HepG2 (cell line): Measurements from ENCODE around the gene SBK3. TPM values are rescaled to one million over a fixed set of nuclear protein-coding genes. Genes with fewer than 3 reads are reported as not detected.

Experiments
- HDAC2 ChIP-seq: sonication (generic); formaldehyde crosslinking; IDR thresholded peaks from 2 replicates; pipeline ENCODE4 v1.4.0; 2020; ENCODE audit warnings: missing genetic modification reagents
- PHF20 ChIP-seq: sonication (generic); formaldehyde crosslinking; IDR thresholded peaks from 2 replicates; pipeline ENCODE4 v1.5.0; 2020; ENCODE audit warnings: mild to moderate bottlenecking, missing genetic modification reagents
- YY1 ChIP-seq: IDR thresholded peaks from 2 replicates; pipeline ENCODE4 v1.6.1; 2011; ENCODE audit warnings: low read length, low read depth, moderate library complexity, mild to moderate bottlenecking; ENCODE audit not compliant: insufficient read depth, insufficient replicate concordance
- ZFP36L2 ChIP-seq: sonication (generic); formaldehyde crosslinking; IDR thresholded peaks from 2 replicates; pipeline ENCODE4 v1.4.0; 2020; ENCODE audit warnings: missing genetic modification reagents
- ZKSCAN8 ChIP-seq: IDR thresholded peaks from 2 replicates; pipeline ENCODE4 v1.6.1; 2016; ENCODE audit warnings: borderline replicate concordance, missing genetic modification reagents, missing compliant biosample characterization
- ZNF17 ChIP-seq: sonication (generic); formaldehyde crosslinking; IDR thresholded peaks from 2 replicates; pipeline ENCODE4 v1.5.0; 2020; ENCODE audit warnings: mild to moderate bottlenecking, missing genetic modification reagents
- ZNF333 ChIP-seq: sonication (generic); formaldehyde crosslinking; IDR thresholded peaks from 2 replicates; pipeline ENCODE4 v1.4.0; 2020; ENCODE audit warnings: mild to moderate bottlenecking, missing genetic modification reagents, borderline replicate concordance
- ZNF350 ChIP-seq: sonication (generic); formaldehyde crosslinking; IDR thresholded peaks from 2 replicates; pipeline ENCODE4 v1.4.0; 2020; ENCODE audit warnings: mild to moderate bottlenecking, low read depth, missing genetic modification reagents, borderline replicate concordance
- ZNF670 ChIP-seq: sonication (generic); formaldehyde crosslinking; IDR thresholded peaks from 2 replicates; pipeline ENCODE4 v1.8.0; 2022; ENCODE audit warnings: mild to moderate bottlenecking, missing genetic modification reagents, borderline replicate concordance
- ZNF781 ChIP-seq: sonication (generic); formaldehyde crosslinking; IDR thresholded peaks from 2 replicates; pipeline ENCODE4 v1.5.1; 2020; ENCODE audit warnings: borderline replicate concordance, mild to moderate bottlenecking, missing genetic modification reagents; ENCODE audit errors: not compliant biosample characterization
- polyA plus RNA-seq, 8 experiments: library from polyadenylated mRNA; depleted of rRNA in 3 of 8; stranded (reverse) in 7 of 8; unstranded in 1 of 8; fragments of >200 nt; fragmentation: Illumina TruSeq in 4 of 8; extraction: Trizol in 4 of 8; gene quantifications; 2 replicates each; pipeline versions ENCODE4 v1.2.1 to v1.2.3, GENCODE V29; 2011 to 2016; ENCODE audit warnings: low read depth in 4 of 8, missing spikeins in 1 of 8, mixed read lengths in 1 of 8; ENCODE audit not compliant: insufficient read depth in 1 of 8
- total RNA-seq, 5 experiments: library from RNA; depleted of rRNA; stranded (reverse); fragments of >200 nt; fragmentation: Illumina TruSeq; extraction: Trizol; gene quantifications; 2 replicates each; pipeline ENCODE4 v1.2.3, GENCODE V29; 2016; ENCODE audit warnings: low read depth in 1 of 5
- TF ChIP-seq, protein P1 (sequence below): sonication (generic); formaldehyde crosslinking; IDR thresholded peaks from 2 replicates; pipeline ENCODE4 v1.5.0; 2020; ENCODE audit warnings: mild to moderate bottlenecking, missing genetic modification reagents
- TF ChIP-seq, protein P2 (sequence below): IDR thresholded peaks from 2 replicates; pipeline ENCODE4 v1.6.1; 2016
- TF ChIP-seq, protein P3 (sequence below): sonication (generic); formaldehyde crosslinking; IDR thresholded peaks from 2 replicates; pipeline ENCODE4 v1.4.0; 2020; ENCODE audit warnings: missing genetic modification reagents
- TF ChIP-seq, protein P4 (sequence below): sonication (generic); formaldehyde crosslinking; IDR thresholded peaks from 2 replicates; pipeline ENCODE4 v1.8.1; 2023; ENCODE audit warnings: mild to moderate bottlenecking, inconsistent platforms, moderate library complexity, missing genetic modification reagents, borderline replicate concordance
- TF ChIP-seq, protein P5 (sequence below): sonication (generic); formaldehyde crosslinking; IDR thresholded peaks from 2 replicates; pipeline ENCODE4 v1.4.0; 2020; ENCODE audit warnings: mild to moderate bottlenecking, missing genetic modification reagents

SBK3 gene
- total and polyA plus RNA-seq, 2 of the 13 experiments (the other 11 are each of a cell fraction or from before 2014, with no cell fraction given) = 0.66 to 0.77 TPM

DNA sequence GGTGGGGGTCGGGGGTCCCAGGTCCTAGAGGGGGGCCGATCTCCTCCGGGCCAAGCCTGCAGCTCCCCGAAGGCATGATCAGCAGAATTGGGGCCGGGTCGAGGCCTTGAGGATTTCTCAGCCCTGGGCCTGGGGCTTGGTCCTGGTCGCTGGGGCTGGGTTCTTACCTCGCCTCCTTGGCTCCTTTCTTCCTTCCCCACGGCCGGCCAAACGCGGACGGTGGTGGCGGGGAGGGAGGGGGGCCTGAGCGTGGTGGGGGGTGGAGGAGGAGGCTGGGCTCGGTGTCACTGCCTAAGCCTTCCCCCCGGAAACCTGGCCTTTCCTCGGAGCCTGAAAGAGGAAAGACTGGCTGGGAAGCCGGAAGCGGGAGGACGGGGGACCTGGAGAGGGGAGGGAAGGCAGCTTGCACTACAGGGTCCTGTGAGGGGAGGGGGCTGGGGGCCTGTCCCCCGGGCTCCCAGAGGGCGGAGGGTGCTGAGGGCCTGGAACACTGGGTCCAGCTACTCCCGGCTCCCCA, 35.3 kb upstream of the SBK3 start, which contains the start of gene ZNF579 (continued):
- TF ChIP-seq, protein P1, sequence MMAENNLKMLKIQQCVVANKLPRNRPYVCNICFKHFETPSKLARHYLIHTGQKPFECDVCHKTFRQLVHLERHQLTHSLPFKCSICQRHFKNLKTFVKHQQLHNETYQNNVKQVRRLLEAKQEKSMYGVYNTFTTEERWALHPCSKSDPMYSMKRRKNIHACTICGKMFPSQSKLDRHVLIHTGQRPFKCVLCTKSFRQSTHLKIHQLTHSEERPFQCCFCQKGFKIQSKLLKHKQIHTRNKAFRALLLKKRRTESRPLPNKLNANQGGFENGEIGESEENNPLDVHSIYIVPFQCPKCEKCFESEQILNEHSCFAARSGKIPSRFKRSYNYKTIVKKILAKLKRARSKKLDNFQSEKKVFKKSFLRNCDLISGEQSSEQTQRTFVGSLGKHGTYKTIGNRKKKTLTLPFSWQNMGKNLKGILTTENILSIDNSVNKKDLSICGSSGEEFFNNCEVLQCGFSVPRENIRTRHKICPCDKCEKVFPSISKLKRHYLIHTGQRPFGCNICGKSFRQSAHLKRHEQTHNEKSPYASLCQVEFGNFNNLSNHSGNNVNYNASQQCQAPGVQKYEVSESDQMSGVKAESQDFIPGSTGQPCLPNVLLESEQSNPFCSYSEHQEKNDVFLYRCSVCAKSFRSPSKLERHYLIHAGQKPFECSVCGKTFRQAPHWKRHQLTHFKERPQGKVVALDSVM (CRISPR knock-in tag) = peak; percentile 46
- TF ChIP-seq ZNF17 (CRISPR knock-in tag) (no peak), ZNF350 (CRISPR knock-in tag) (no peak), ZNF670 (CRISPR knock-in tag) (no peak; the same call in 1 of the 2 replicates), PHF20 (peak; percentile 92), ZNF781 (no peak), HDAC2 (peak; percentile 66; the same call in 1 of the 2 replicates), ZFP36L2 (CRISPR knock-in tag) (no peak), ZKSCAN8 (CRISPR knock-in tag) (no peak; the same call in 1 of the 2 replicates), ZNF333 (CRISPR knock-in tag) (no peak; the same call in 1 of the 2 replicates), YY1 (peak; percentile 73)
- TF ChIP-seq, protein P2, sequence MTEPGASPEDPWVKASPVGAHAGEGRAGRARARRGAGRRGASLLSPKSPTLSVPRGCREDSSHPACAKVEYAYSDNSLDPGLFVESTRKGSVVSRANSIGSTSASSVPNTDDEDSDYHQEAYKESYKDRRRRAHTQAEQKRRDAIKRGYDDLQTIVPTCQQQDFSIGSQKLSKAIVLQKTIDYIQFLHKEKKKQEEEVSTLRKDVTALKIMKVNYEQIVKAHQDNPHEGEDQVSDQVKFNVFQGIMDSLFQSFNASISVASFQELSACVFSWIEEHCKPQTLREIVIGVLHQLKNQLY (CRISPR knock-in tag) = no peak
- TF ChIP-seq, protein P3, sequence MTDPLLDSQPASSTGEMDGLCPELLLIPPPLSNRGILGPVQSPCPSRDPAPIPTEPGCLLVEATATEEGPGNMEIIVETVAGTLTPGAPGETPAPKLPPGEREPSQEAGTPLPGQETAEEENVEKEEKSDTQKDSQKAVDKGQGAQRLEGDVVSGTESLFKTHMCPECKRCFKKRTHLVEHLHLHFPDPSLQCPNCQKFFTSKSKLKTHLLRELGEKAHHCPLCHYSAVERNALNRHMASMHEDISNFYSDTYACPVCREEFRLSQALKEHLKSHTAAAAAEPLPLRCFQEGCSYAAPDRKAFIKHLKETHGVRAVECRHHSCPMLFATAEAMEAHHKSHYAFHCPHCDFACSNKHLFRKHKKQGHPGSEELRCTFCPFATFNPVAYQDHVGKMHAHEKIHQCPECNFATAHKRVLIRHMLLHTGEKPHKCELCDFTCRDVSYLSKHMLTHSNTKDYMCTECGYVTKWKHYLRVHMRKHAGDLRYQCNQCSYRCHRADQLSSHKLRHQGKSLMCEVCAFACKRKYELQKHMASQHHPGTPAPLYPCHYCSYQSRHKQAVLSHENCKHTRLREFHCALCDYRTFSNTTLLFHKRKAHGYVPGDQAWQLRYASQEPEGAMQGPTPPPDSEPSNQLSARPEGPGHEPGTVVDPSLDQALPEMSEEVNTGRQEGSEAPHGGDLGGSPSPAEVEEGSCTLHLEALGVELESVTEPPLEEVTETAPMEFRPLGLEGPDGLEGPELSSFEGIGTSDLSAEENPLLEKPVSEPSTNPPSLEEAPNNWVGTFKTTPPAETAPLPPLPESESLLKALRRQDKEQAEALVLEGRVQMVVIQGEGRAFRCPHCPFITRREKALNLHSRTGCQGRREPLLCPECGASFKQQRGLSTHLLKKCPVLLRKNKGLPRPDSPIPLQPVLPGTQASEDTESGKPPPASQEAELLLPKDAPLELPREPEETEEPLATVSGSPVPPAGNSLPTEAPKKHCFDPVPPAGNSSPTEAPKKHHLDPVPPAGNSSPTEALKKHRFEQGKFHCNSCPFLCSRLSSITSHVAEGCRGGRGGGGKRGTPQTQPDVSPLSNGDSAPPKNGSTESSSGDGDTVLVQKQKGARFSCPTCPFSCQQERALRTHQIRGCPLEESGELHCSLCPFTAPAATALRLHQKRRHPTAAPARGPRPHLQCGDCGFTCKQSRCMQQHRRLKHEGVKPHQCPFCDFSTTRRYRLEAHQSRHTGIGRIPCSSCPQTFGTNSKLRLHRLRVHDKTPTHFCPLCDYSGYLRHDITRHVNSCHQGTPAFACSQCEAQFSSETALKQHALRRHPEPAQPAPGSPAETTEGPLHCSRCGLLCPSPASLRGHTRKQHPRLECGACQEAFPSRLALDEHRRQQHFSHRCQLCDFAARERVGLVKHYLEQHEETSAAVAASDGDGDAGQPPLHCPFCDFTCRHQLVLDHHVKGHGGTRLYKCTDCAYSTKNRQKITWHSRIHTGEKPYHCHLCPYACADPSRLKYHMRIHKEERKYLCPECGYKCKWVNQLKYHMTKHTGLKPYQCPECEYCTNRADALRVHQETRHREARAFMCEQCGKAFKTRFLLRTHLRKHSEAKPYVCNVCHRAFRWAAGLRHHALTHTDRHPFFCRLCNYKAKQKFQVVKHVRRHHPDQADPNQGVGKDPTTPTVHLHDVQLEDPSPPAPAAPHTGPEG = no peak
- TF ChIP-seq, protein P4, sequence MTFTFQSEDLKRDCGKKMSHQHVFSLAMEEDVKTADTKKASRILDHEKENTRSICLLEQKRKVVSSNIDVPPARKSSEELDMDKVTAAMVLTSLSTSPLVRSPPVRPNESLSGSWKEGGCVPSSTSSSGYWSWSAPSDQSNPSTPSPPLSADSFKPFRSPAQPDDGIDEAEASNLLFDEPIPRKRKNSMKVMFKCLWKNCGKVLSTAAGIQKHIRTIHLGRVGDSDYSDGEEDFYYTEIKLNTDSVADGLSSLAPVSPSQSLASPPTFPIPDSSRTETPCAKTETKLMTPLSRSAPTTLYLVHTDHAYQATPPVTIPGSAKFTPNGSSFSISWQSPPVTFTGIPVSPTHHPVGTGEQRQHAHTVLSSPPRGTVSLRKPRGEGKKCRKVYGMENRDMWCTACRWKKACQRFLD = peak; percentile 42; the same call in 1 of the 2 replicates
- TF ChIP-seq, protein P5, sequence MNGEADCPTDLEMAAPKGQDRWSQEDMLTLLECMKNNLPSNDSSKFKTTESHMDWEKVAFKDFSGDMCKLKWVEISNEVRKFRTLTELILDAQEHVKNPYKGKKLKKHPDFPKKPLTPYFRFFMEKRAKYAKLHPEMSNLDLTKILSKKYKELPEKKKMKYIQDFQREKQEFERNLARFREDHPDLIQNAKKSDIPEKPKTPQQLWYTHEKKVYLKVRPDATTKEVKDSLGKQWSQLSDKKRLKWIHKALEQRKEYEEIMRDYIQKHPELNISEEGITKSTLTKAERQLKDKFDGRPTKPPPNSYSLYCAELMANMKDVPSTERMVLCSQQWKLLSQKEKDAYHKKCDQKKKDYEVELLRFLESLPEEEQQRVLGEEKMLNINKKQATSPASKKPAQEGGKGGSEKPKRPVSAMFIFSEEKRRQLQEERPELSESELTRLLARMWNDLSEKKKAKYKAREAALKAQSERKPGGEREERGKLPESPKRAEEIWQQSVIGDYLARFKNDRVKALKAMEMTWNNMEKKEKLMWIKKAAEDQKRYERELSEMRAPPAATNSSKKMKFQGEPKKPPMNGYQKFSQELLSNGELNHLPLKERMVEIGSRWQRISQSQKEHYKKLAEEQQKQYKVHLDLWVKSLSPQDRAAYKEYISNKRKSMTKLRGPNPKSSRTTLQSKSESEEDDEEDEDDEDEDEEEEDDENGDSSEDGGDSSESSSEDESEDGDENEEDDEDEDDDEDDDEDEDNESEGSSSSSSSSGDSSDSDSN (CRISPR knock-in tag) = peak; percentile 92
